Astrocyte of the spinal cord (primary cell): ENCODE data around the gene NDUFS7.
A peak's percentile ranks its signal among the peaks of the same experiment; 100 is the strongest.

Experiments used
- DNase-seq: peaks from one replicate; pipeline ENCODE4 v3.0.0; 2011; ENCODE audit warnings: low read depth, low spot score
- H3K4me3 ChIP-seq: 2 replicates; pipeline ENCODE4 v1.5.1; 2011; ENCODE audit warnings: low read depth, mild to moderate bottlenecking, low read length, moderate library complexity
- in situ Hi-C: cut with HindIII; loops from 2 replicates; pipeline ENCODE4 v1.10.0; 2017; ENCODE audit warnings: low sequenced_read_pairs
- TF ChIP-seq, protein P1 (sequence below): IDR thresholded peaks from 2 replicates; pipeline ENCODE4 v1.5.1; 2012; ENCODE audit warnings: low read depth, mild to moderate bottlenecking, low read length, inconsistent platforms

NDUFS7 gene

DNA sequence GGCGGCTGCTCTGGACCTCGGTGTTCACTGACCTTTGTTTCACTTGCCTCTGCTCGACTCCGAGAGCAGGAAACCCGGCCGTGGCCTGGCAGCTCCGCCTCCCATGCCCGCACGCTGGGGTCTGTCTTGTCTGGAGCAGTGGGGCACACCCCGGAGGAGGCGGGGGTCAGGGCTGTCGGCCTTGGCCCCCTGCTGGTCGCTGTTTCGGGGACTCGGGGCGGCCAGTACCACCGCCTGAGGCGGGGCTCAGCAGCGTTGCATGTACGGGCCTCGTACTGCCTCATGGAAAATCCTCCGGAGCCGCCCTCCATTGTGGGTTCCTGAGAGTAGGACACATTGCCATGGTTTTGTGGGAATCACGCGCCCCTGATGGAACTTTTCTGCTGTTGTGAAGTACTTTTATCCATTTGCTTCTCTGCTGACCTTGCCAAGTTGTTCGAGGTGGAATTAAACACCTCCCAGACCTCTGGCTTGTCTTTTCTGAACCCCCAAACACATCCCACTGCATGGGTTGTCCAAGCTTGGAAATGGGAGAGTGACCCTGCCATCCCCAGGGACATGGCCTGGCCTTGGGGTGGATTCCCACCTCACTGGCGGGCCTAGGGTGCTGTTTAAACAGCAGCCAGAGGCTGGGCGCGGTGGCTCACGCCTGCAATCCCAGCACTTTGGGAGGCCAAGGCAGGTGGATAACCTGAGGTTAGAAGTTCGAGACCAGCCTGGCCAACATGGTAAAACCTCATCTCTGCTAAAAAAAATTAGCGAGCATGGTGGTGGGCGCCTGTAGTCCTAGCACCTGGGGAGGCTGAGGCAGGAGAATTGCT lies 5.5 kb upstream of the NDUFS7 start:
- in situ Hi-C loops: no loop called here
- TF ChIP-seq, protein P1, sequence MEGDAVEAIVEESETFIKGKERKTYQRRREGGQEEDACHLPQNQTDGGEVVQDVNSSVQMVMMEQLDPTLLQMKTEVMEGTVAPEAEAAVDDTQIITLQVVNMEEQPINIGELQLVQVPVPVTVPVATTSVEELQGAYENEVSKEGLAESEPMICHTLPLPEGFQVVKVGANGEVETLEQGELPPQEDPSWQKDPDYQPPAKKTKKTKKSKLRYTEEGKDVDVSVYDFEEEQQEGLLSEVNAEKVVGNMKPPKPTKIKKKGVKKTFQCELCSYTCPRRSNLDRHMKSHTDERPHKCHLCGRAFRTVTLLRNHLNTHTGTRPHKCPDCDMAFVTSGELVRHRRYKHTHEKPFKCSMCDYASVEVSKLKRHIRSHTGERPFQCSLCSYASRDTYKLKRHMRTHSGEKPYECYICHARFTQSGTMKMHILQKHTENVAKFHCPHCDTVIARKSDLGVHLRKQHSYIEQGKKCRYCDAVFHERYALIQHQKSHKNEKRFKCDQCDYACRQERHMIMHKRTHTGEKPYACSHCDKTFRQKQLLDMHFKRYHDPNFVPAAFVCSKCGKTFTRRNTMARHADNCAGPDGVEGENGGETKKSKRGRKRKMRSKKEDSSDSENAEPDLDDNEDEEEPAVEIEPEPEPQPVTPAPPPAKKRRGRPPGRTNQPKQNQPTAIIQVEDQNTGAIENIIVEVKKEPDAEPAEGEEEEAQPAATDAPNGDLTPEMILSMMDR: no peak
- H3K4me3 ChIP-seq: no peak overlapping the region
- no peak for DNase-seq

DNA sequence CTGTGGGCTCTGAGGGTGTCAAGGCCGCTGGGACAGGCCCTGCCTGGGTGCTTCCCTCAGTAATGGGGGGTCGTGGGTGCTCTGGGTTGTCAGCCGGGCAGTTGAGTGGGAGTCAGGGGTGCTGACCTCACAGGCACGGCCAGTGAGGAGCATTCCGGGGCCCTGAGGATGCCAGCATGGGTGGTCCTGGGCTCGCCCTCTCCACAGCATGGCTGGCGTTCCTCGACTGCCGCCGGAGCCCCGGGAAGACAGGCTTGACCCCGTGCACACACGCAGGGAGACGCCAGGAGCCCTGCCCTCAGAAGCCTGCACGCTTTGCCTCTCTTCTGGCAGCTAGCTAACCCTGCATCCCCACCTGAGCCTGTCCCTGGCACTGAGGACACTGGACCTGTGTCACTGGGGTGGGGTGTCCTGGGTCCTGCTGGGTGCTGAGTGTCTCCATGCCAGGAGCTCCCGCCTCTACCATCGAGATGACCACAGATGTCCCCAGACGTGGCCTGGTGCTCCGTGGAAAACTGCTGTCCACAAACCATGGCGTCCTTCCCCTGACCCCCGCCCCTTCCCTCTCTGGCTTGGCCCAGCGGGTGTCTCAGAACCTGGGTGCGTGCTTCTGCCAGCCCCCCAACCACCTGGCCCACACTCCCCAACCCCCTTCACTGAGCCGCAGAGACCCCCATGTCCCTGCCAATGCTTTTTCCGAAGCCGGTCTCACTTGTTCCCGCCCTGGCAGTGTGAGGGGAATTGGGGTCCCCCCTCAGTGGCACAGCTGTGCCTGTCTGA lies 4.4 kb upstream of the NDUFS7 start:
- no peak overlapping the region for H3K4me3 ChIP-seq

DNA sequence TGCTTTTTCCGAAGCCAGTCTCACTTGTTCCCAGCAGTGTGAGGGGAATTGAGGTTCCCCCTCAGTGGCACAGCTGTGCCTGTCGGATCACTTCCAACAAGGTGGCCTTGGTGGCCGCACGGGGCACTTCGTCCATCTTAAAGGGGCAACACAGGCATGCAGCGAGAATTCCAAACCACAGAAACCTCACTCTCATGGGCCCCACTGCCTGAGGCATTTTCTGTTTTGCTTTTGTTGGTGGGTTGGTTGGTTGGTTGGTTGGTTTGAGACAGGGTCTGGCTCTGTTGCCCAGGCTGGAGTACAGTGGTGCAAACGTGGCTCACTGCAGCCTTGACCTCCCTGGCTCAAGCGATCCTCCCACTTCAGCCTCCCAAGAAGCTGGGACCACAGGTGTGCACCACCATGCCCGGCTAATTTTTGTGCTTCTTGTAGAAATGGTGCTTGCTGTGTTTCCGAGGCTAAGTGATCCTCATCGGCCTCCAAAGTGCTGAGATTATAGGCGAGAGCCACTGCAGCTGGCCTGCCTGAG lies 3.7 kb upstream of the NDUFS7 start:
- in situ Hi-C loops: no loop called here
- DNase-seq: no peak
- H3K4me3 ChIP-seq: no peak overlapping the region
- TF ChIP-seq, protein P1: no peak

More for the DNA sequence above, 4.4 kb upstream of the NDUFS7 start:
- in situ Hi-C loops: no loop called here
- TF ChIP-seq, protein P1: no peak
- DNase-seq: no peak

DNA sequence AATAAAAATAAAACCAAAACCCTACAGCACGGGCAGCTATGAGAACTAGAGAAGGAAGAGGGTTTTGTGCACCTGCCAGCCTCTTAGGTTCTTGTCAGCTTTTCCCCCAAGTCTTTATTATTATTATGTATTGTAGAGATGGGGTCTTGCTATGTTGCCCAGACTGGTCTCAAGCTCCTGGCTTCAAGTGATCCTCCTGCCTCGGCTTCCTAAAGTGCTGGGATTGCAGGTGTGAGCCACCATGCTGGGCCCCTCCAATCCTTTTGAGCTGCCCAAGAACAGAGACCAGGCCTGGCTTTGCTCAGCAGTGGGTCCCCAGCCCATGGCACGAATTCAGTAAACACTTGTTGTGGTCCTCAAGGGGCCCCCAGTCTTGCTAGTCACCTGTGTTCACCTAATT lies 1.5 kb upstream of the NDUFS7 start:
- in situ Hi-C loops: no loop called here
- DNase-seq: no peak
- TF ChIP-seq, protein P1: no peak
- no peak overlapping the region for H3K4me3 ChIP-seq

DNA sequence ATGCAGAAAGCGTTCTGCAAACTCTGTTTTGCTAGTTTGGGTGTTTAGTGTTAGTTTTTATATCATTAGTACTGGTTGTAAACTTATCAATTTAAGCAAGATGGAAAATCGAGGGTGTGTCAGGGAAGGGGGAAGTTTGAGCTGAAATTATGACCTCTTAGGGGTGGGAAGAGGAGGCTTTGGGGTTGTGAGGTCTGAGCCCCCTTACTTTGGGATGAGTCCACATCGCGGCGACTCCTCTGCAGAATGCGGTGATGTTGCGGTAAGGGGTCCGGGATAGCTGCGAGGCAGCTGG lies 743 bp upstream of the NDUFS7 start:
- in situ Hi-C loops: no loop called here
- DNase-seq: no peak
- TF ChIP-seq, protein P1: no peak
- no peak overlapping the region for H3K4me3 ChIP-seq

DNA sequence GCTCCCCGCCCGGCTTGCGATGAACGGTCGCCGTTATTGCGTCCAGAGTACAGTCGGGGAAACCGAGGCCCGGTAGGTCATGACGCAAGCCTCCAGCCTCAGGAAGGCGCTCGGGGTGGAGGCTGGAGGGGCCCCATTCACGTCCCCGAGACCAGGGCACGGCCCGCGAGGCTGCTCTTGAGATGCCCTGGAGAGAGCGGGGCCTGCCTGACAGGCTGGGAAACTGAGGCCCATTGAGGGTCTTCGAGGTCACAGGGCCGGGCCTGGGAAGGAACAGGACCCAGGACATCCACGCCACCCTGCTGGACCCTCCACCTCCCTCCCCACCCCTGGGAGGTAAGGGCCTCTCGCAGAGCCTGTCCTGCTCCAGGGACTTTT lies 367 bp downstream of the NDUFS7 start:
- TF ChIP-seq, protein P1: no peak
- in situ Hi-C loops: no loop called here
- peak overlapping the region; percentile 83 for H3K4me3 ChIP-seq
- DNase-seq: no peak
